ENCODE data around the gene PLCB4. TPM values are rescaled to one million over a fixed set of nuclear protein-coding genes. Genes with fewer than 3 reads are reported as not detected.

Gene PLCB4
- total RNA-seq, 2 donors from 2014 or later = not detected

- Mint-ChIP-seq H3K36me3 (ENCODE audit: insufficient read depth in 2 of 2) (peaks cover 2% of the 10 kb centered on the region in 2 donors), H3K4me3 (no peak overlapping the region), H3K9me3 (no peaks in the 10 kb centered on the region), H3K27ac (no peak overlapping the region), H3K27me3 (ENCODE audit: low read depth) (peaks cover 14% of the 10 kb centered on the region), H3K4me1 (ENCODE audit: low read depth) (peaks cover 6% of the 10 kb centered on the region)
- no peak for DNase-seq
- ATAC-seq (replicated peaks in 1 of 2) = no peak
These were observed 1.4 kb downstream of the PLCB4 start for GRCh38 chr20:9070304-9070703.

GRCh38 chr20:9071976-9072726 lies 3.3 kb downstream of the PLCB4 start:
- Mint-ChIP-seq H3K36me3 (ENCODE audit: insufficient read depth in 2 of 2) (peaks cover 2% of the 10 kb centered on the region in 2 donors), H3K27me3 (ENCODE audit: low read depth) (peaks cover 14% of the 10 kb centered on the region), H3K4me3 (no peak overlapping the region), H3K4me1 (ENCODE audit: low read depth) (peaks cover 6% of the 10 kb centered on the region), H3K27ac (no peak overlapping the region), H3K9me3 (no peaks in the 10 kb centered on the region)
- ATAC-seq (replicated peaks in 1 of 2) = no peak
- DNase-seq = no peak

DNA sequence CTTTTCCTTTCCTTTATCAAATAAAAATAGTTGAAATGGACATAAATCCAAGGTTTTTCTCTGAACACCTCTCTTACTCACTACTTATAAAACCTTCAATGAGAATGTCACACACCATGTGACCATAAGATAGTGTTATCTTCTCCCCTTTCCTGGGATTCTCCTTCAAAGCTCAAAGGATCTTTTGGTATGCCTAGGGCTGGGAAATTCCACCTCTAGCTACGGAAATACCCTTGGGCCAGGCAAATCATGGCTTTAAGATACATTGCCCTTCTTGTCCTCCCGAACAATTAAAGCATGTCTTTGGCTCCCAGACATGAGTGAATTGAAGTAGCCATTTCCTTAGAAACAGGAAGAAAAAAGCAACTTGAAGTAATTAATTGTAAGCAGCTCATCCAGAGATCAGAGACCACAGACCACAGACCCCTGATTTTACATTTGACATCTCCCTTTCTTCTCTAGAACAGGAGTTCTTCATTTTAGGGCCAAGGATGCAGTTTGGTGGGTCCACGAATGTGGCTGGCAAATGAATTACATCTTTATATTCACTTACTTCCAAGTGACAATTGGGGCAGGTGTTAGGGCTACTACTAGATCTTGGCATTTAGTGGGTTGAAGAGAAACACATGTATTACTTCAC lies 4.1 kb downstream of the PLCB4 start:
- Mint-ChIP-seq H3K36me3 (ENCODE audit: insufficient read depth in 2 of 2) (peaks cover 2% of the 10 kb centered on the region in 2 donors), H3K9me3 (no peaks in the 10 kb centered on the region), H3K4me1 (ENCODE audit: low read depth) (peaks cover 6% of the 10 kb centered on the region), H3K27me3 (ENCODE audit: low read depth) (peaks cover 14% of the 10 kb centered on the region), H3K27ac (no peak overlapping the region), H3K4me3 (no peak overlapping the region)
- no peak for DNase-seq
- no peak for ATAC-seq (replicated peaks in 1 of 2)

DNA sequence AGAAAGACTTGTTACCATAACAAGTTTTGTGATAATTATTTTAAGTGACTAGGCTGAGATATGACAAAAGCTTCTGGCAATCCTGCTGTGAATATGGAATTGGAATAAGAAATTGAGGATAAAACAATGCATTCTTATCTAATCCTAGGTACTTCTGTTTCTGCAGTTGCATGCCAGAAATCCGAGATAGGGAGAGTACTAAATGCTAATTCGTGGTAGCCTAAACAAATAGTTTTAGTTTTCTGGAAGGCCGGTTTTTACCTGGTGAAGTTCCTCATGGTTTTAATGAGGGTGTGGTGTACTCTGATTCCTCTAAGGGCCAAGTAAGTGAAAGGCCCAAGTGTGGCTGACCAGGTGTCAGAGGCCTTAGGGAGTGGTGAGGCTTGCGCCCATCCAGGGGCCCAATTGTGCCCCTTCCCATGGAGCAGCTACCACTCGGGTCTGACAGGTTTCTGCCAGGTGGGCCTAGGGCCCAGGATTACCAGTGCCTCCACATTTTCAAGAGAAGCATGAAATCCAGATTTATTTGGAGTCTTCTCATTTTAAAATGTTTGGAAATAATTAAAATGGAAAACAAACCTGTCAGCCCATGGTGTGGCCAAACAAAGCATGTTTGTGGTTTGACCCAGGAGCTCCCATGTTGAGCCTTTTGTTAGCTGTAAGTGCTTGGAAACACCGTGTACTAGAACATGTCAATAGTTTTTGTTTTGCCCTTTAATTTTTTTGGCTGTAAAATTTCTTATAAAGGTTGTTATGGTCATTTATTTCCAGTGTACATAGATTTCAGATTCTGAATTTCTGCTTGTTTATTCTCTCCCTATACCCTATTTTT lies 6.6 kb downstream of the PLCB4 start:
- H3K4me1 Mint-ChIP-seq (ENCODE audit: low read depth) = no peaks in the 10 kb centered on the region
- ATAC-seq (replicated peaks in 1 of 2) (no peak), DNase-seq (no peak)
- no peaks in the 10 kb centered on the region for H3K9me3 Mint-ChIP-seq
- no peak overlapping the region for H3K4me3 Mint-ChIP-seq
- no peaks in the 10 kb centered on the region for H3K36me3 Mint-ChIP-seq (ENCODE audit: insufficient read depth in 2 of 2)
- no peak overlapping the region for H3K27ac Mint-ChIP-seq
- H3K27me3 Mint-ChIP-seq (ENCODE audit: low read depth) = no peaks in the 10 kb centered on the region

DNA sequence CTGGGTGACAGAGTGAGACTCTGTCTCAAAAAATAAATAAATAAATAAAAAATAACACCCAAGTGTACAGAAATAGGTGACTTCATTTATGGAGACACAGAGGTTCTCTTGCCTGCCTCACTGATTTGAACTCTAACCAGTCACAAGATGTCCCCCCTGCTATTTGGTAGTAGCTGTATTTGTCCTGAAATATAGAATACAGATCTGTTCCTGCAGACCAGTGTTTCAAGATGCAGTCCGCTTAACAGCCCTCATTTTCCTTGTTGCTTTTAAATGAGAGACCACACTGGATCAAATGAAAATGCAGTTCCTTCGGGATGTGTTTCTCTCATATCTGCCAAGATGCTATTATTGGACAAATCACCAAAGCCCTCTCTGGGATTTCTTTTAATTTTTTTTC lies 7.6 kb downstream of the PLCB4 start:
- ATAC-seq (replicated peaks in 1 of 2) = no peak
- Mint-ChIP-seq H3K27ac (no peak overlapping the region), H3K27me3 (ENCODE audit: low read depth) (no peaks in the 10 kb centered on the region), H3K4me3 (no peak overlapping the region), H3K4me1 (ENCODE audit: low read depth) (no peaks in the 10 kb centered on the region), H3K36me3 (ENCODE audit: insufficient read depth in 2 of 2) (no peaks in the 10 kb centered on the region), H3K9me3 (peaks cover 0 to 2% of the 10 kb centered on the region in 2 donors)
- no peak for DNase-seq

GRCh38 chr20:9078826-9079731 lies 10.2 kb downstream of the PLCB4 start:
- DNase-seq (no peak), ATAC-seq (replicated peaks in 1 of 2) (no peak)
- no peak overlapping the region for H3K27ac Mint-ChIP-seq
- H3K36me3 Mint-ChIP-seq (ENCODE audit: insufficient read depth in 2 of 2) = no peaks in the 10 kb centered on the region
- no peaks in the 10 kb centered on the region for H3K27me3 Mint-ChIP-seq (ENCODE audit: low read depth)
- H3K4me1 Mint-ChIP-seq (ENCODE audit: low read depth) = no peaks in the 10 kb centered on the region
- H3K9me3 Mint-ChIP-seq = peaks cover 0 to 2% of the 10 kb centered on the region in 2 donors
- no peak overlapping the region for H3K4me3 Mint-ChIP-seq

GRCh38 chr20:9081423-9081966 lies 12.6 kb downstream of the PLCB4 start:
- no peaks in the 10 kb centered on the region for H3K36me3 Mint-ChIP-seq (ENCODE audit: insufficient read depth in 2 of 2)
- H3K4me1 Mint-ChIP-seq (ENCODE audit: low read depth) = no peaks in the 10 kb centered on the region
- no peak overlapping the region for H3K27ac Mint-ChIP-seq
- DNase-seq (no peak), ATAC-seq (replicated peaks in 1 of 2) (no peak)
- peaks cover 0 to 2% of the 10 kb centered on the region in 2 donors for H3K9me3 Mint-ChIP-seq
- H3K27me3 Mint-ChIP-seq (ENCODE audit: low read depth) = no peaks in the 10 kb centered on the region
- no peak overlapping the region for H3K4me3 Mint-ChIP-seq

DNA sequence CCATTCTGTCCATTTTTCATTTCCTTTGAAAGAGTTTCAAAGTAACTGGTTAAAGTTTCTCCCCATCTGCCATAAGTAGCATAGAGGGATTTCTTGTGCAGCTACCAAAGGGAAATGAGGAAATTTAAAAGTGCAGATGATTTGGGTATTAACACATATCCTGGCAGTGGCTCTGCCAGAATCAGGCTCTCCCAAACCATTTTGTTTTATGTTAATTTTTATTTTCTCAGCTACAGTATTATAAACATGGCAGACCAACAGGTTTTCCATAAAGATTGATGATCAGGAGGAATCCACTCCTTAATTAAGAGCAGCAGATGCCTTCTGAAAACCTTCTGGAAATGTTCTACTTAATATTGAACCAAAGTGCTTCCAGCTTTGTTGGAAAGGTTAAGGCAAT lies 13.9 kb downstream of the PLCB4 start:
- DNase-seq (no peak), ATAC-seq (replicated peaks in 1 of 2) (no peak)
- Mint-ChIP-seq H3K27me3 (ENCODE audit: low read depth) (no peaks in the 10 kb centered on the region), H3K4me3 (no peak overlapping the region), H3K36me3 (ENCODE audit: insufficient read depth in 2 of 2) (no peaks in the 10 kb centered on the region), H3K27ac (no peak overlapping the region), H3K4me1 (ENCODE audit: low read depth) (no peaks in the 10 kb centered on the region), H3K9me3 (peaks cover 0 to 2% of the 10 kb centered on the region in 2 donors)

GRCh38 chr20:9087531-9088217 lies 18.8 kb downstream of the PLCB4 start:
- no peak overlapping the region for H3K4me3 Mint-ChIP-seq

DNA sequence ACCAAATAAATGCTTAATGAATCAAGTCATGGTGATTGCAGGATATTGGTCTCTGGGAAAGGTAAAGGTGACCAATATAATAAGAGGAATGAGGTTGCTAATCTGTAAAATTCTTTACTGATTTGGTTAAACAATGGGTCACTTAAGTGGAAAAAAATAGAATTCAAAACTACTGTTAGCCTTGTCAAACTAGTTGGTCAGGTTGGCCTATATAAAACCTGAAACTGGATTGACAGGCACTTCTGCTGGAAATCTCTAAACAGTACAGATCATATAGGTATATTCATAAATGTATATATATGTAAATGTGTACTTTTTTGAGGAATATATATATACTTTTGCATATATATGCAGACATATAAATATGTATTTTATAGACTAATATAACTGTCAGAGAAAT lies 19.7 kb downstream of the PLCB4 start:
- ATAC-seq (replicated peaks in 1 of 2) (no peak), DNase-seq (no peak)
- H3K9me3 Mint-ChIP-seq = no peaks in the 10 kb centered on the region
- no peaks in the 10 kb centered on the region for H3K27me3 Mint-ChIP-seq (ENCODE audit: low read depth)
- H3K36me3 Mint-ChIP-seq (ENCODE audit: insufficient read depth in 2 of 2) = no peaks in the 10 kb centered on the region
- H3K4me1 Mint-ChIP-seq (ENCODE audit: low read depth) = no peaks in the 10 kb centered on the region
- no peak overlapping the region for H3K4me3 Mint-ChIP-seq
- no peak overlapping the region for H3K27ac Mint-ChIP-seq

More at GRCh38 chr20:9087531-9088217, 18.8 kb downstream of the PLCB4 start:
- H3K9me3 Mint-ChIP-seq = no peaks in the 10 kb centered on the region
- no peaks in the 10 kb centered on the region for H3K27me3 Mint-ChIP-seq (ENCODE audit: low read depth)
- no peaks in the 10 kb centered on the region for H3K4me1 Mint-ChIP-seq (ENCODE audit: low read depth)
- DNase-seq (no peak), ATAC-seq (replicated peaks in 1 of 2) (no peak)
- H3K36me3 Mint-ChIP-seq (ENCODE audit: insufficient read depth in 2 of 2) = no peaks in the 10 kb centered on the region
- H3K27ac Mint-ChIP-seq = no peak overlapping the region

- no peaks in the 10 kb centered on the region for H3K4me1 Mint-ChIP-seq (ENCODE audit: low read depth)
- no peaks in the 10 kb centered on the region for H3K36me3 Mint-ChIP-seq (ENCODE audit: insufficient read depth in 2 of 2)
- no peaks in the 10 kb centered on the region for H3K27me3 Mint-ChIP-seq (ENCODE audit: low read depth)
- no peak for ATAC-seq (replicated peaks in 1 of 2)
- H3K4me3 Mint-ChIP-seq = no peak overlapping the region
- no peak overlapping the region for H3K27ac Mint-ChIP-seq
- no peak for DNase-seq
- no peaks in the 10 kb centered on the region for H3K9me3 Mint-ChIP-seq
These were observed 23.2 kb downstream of the PLCB4 start for GRCh38 chr20:9092113-9092512.

DNA sequence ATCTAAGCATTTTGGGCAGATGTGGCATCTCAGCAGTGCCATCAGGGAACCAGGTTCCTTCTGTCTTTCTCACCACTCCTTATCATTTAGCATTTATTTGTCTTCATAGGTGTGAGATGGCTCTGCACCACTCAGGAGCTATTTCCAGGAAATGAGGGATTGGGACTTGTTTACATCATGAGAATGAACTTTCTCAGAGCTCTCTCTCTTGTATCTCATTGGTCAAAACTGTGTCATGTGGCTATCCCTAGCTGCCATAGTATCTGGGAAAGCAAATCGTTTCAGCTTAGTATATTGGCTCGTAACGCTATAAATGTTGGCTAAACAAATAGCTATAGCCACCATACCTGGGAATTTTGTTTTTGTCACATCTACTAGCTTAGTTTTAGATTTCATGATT lies 23.8 kb downstream of the PLCB4 start:
- DNase-seq = no peak
- H3K27ac Mint-ChIP-seq = no peak overlapping the region
- H3K36me3 Mint-ChIP-seq (ENCODE audit: insufficient read depth in 2 of 2) = no peaks in the 10 kb centered on the region
- H3K27me3 Mint-ChIP-seq (ENCODE audit: low read depth) = no peaks in the 10 kb centered on the region
- no peaks in the 10 kb centered on the region for H3K4me1 Mint-ChIP-seq (ENCODE audit: low read depth)
- H3K9me3 Mint-ChIP-seq = no peaks in the 10 kb centered on the region
- H3K4me3 Mint-ChIP-seq = no peak overlapping the region
- no peak for ATAC-seq (replicated peaks in 1 of 2)

All from activated T-cell treated with anti-CD3 and anti-CD28 coated beads, Interleukin-2, amount 50 U/mL, for 72 hours (primary cell).